Brain pericyte (primary cell): ENCODE results near the gene MYL5.
"Not testable (repeated sequence)": the region's sequence is repeated elsewhere in the genome, so short reads cannot be mapped to it uniquely, and the experiment has no call there.

Experiments
- DNase-seq: peaks from one replicate; pipeline ENCODE4 v3.0.0-alpha.2; 2012; ENCODE audit warnings: low read depth, low spot score

Gene MYL5

GRCh38 chr4:725391-726234, 51.3 kb downstream of the MYL5 start:
- no peak for DNase-seq

DNA sequence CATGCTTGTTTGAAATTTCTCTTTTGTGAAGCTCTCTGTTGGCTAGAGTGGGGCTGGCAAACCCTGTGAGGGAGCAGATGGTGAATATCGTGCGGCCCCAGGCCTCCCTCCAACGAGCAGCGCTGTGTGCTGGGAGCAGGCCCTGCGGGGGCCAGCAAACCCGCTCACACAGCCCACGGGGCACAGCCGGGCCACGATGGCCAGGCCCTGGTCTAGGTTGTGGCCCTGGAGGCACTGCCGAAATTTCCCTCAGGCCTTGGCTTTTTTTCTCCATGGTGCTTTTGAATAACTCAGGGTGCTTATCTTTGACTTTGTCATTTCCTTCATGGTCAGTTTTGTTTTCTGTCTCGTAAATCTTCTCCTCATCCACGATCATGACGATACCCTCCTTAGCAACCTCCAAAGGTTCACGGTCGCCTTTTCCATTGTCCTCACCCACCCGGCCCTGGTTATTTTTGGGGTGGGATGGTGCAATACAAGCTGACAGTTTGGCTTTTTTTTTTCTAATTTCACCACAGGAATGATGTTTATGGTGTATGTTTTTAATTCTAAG, 52.0 kb downstream of the MYL5 start:
- DNase-seq = no peak

DNA sequence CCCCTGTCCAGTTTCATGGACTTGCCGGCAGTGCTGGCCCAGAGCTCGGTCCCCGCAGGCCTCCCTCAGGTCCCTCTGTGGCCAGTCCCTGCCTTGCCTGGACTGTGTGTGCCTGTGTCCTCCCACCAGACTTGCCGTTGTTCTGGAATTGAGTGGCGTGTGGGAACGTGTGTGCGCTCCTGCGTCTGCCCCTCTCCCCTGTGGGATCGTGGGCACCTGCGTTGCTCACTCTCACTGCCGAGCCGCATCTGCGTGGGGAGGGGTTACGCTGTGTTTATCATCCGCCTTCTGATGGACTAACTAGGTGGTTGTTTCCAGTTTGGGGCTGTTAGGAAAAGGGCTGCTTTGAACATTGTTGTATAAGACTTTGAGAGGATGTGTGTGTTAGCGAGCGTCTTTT, 52.5 kb downstream of the MYL5 start:
- no peak for DNase-seq

- no peak for DNase-seq
Measured at GRCh38 chr4:727576-727975, 53.2 kb downstream of the MYL5 start.

DNA sequence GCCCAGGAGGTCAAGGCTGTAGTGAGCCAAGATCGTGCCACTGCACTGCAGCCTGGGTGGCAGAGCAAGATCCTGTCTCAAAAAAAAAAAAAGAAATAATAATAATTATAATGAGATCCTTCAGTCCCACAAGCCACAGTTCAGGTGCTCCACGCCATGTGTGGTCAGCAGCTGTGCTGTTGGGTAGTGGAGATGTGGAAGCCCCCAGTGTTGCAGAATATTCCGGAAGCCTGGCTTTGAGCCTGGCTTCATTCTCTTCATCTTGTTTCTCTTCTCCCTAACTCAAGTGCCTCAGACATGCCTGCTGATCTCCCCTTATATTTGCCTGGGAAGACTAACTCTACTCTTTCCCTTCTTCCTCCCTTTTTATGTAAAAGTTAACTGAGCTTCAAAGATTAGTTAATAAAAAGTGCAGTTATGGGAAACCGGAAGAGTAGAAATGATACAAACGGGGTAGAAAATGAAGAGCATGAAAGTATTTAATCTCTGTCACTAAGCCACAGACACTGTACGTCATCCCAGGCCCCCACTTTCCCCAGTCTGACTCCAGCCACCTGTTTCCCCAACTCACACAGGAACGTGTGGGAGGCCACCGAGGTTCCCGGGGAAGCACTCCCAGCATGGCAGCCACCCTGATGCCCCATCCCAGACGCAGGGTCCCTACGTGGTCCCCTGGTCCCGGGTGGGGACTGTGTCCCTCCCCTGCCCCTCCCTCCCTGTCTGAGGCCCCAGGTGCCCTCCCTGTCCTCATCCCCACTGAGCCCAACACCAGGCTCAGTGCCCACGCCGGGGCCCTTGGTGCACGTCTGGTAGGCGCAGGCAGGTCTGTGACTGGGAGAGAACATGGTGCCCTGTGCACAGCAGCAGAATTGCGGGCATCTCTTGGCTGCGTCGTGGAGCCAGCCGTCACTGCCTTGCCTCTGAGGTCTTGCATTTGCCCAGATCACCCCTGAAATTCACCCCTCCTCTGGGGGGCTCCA, 55.3 kb downstream of the MYL5 start:
- no peak for DNase-seq

DNA sequence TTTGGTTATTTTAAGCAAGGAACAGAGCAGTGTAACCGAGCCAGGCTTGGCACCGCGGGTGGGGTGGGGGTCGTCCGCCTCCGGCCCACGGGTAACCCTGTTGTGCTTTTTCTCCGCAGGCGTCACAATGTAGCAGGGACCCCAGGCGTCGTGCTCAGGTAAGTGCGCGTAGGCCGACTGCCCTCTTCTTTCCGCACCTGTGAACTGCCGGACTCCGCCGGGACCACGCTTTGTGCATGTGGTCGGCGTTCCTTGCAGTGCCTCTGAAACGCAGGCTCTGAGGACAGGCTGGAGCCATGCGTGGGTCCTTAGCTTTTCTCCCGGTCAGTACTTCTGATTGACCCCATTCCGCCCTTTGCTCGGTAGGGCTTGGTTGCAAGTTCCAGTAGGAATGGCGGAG, 56.2 kb downstream of the MYL5 start:
- DNase-seq = no peak

DNA sequence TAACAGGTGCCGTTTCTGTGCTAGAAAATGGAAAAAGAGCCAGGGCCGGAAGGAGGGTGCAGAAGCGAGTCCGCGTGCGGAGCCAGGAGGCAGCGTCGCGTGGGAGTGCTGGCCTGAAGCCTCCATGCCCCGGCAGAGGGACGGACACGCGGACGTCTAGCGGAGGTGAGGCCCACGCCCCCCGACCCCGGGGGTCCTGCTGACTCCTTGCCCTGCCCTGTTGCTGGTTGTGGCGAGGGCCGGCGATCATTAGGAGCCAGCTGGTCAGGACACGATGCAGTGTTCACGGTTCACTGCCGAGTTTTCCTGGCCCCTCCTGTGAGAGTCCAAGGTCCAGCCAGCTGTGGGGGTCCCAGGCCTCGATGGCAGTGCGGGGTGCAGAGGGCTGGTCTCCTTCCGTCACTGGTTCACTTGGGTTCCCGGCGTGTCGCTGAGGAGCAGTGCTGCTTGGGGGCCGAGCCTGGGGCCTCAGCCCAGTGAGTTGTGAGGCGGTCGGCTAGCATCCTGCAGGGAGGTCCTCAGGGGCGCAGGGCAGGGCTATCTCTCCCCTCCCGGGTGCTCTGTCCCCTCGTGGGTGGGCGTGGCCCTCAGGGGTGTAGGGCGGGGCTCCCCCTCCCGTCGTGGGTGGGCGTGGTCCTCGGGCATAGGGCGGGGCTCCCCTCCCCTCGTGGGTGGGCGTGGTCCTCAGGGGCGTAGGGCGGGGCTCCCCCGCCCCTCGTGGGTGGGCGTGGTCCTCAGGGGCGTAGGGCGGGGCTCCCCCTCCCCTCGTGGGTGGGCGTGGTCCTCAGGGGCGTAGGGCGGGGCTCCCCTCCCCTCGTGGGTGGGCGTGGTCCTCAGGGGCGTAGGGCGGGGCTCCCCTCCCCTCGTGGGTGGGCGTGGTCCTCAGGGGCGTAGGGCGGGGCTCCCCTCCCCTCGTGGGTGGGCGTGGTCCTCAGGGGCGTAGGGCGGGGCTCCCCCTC, 56.9 kb downstream of the MYL5 start:
- not testable (repeated sequence) for DNase-seq
